HG03060 (cell line): ENCODE data around the gene ALG12.

ENCODE experiments used
- ATAC-seq: cut with Tn5 transposase; IDR thresholded peaks from one replicate; pipeline ENCODE4 v1.9.1; 2021; ENCODE audit warnings: low read depth, moderate number of reproducible peaks; ENCODE audit not compliant: unreplicated experiment

The ALG12 gene

GRCh38 chr22:49917974-49918910 is at the start of gene ALG12, which contains the start of gene CRELD2:
Gene ALG12 (minus strand): TSS chr22:49918438. CDS start chr22:49913765, 4,673 bp downstream.
Gene CRELD2 (plus strand): TSS chr22:49918634. CDS start chr22:49918770, 136 bp downstream.
- peak; percentile 51 for ATAC-seq

GRCh38 chr22:49967706-49968208 is 49.5 kb upstream of the ALG12 start:
- ATAC-seq: no peak

GRCh38 chr22:49966774-49967705 is 48.8 kb upstream of the ALG12 start:
- ATAC-seq: no peak

- ATAC-seq: no peak
Observed at GRCh38 chr22:49966041-49966773, 48.0 kb upstream of the ALG12 start.

GRCh38 chr22:49965091-49966040 is 47.1 kb upstream of the ALG12 start:
- ATAC-seq: no peak

GRCh38 chr22:49964136-49965090 is 46.2 kb upstream of the ALG12 start:
- no peak for ATAC-seq

- ATAC-seq: no peak
Observed at GRCh38 chr22:49963647-49964026, 45.4 kb upstream of the ALG12 start.

GRCh38 chr22:49962751-49963646 is 44.8 kb upstream of the ALG12 start:
- no peak for ATAC-seq

GRCh38 chr22:49962012-49962750 is 43.9 kb upstream of the ALG12 start:
- ATAC-seq: no peak

- no peak for ATAC-seq
Observed at GRCh38 chr22:49961601-49962011, 43.4 kb upstream of the ALG12 start.

GRCh38 chr22:49961005-49961600 is 42.9 kb upstream of the ALG12 start:
- no peak for ATAC-seq

- peak; percentile 34 for ATAC-seq
Observed at GRCh38 chr22:49960159-49961004, 42.1 kb upstream of the ALG12 start, which contains the start of gene PIM3. Gene PIM3 (plus strand): TSS chr22:49960772. CDS start chr22:49960948, 176 bp downstream.

- peak; percentile 3 for ATAC-seq
Observed at GRCh38 chr22:49959782-49960158, 41.5 kb upstream of the ALG12 start.

GRCh38 chr22:49958931-49959781 is 40.9 kb upstream of the ALG12 start:
- no peak for ATAC-seq
